K562 (cell line): ENCODE measurements around the gene SUPT3H. TPM values are rescaled to one million over a fixed set of nuclear protein-coding genes. Genes with fewer than 3 reads are reported as not detected.

Experiments
- ATAC-seq: fragments of 200-7000 bp; cut with Tn5 transposase; 3 replicates; pipeline ENCODE4 v1.9.1; 2020; ENCODE audit warnings: moderate library complexity
- BruUV-seq: library from RNA; stranded (reverse); fragments of 400-500 nt; replicated peaks from 2 replicates; lab custom pipeline; 2021; lab: Mats Ljungman, UMichigan
- CTCF ChIA-PET: fragments of 300-600 bp; formaldehyde crosslinking; extraction: SDS; loops from one replicate; lab custom pipeline; 2021; ENCODE audit warnings: low intra/inter-chr PET ratio; lab: Yijun Ruan, JAX
- POLR2A ChIA-PET: fragments of 300-600, 350-650 bp; sonication (Branson Sonifier 250); formaldehyde crosslinking; extraction: SDS; loops from one replicate; lab custom pipeline; 2021; ENCODE audit warnings: antibody characterized with exemption, inconsistent platforms; lab: Yijun Ruan, JAX
- DNase-seq, 4 experiments: peaks; one replicate each; pipeline versions ENCODE4 v3.0.0 to v3.0.0-alpha.2; 2011 to 2018; ENCODE audit warnings: low spot score in 3 of 4, mixed read lengths in 3 of 4; ENCODE audit errors: extremely low read depth in 1 of 4
- FAIRE-seq: peaks from 2 replicates; lab custom pipeline; 2011; peaks lifted over from hg19 to GRCh38; lab: Jason Lieb, UNC
- H2AFZ ChIP-seq: 2 replicates; pipeline ENCODE4 v1.6.0; 2011; ENCODE audit warnings: low read depth, low read length, control low read depth, inconsistent platforms
- H3K27ac ChIP-seq: fragments of 200-600 bp; 3 replicates; pipeline ENCODE4 v1.8.0; 2011; ENCODE audit warnings: low read depth, mild to moderate bottlenecking, control low read depth, inconsistent platforms, low read length, moderate library complexity, mixed read lengths; ENCODE audit errors: extremely low read depth
- H3K27me3 ChIP-seq, 2 experiments: fragments of 300-600 bp in 1 of 2; 2 replicates in 1 of 2; 3 replicates in 1 of 2; pipeline versions ENCODE4 v1.6.0 to v1.8.0; 2011; ENCODE audit warnings: inconsistent platforms in 2 of 2, low read length in 2 of 2, mild to moderate bottlenecking in 1 of 2, mixed read lengths in 1 of 2, moderate library complexity in 1 of 2; ENCODE audit not compliant: control insufficient read depth in 2 of 2, insufficient read depth in 2 of 2
- H3K36me3 ChIP-seq: fragments of 300-600 bp; 3 replicates; pipeline ENCODE4 v1.8.0; 2011; ENCODE audit warnings: mild to moderate bottlenecking, low read length, inconsistent platforms; ENCODE audit not compliant: control insufficient read depth, insufficient read depth
- H3K4me1 ChIP-seq, 2 experiments: fragments of 200-600 bp in 1 of 2; replicated peaks in 1 of 2; 2 replicates in 1 of 2; 3 replicates in 1 of 2; pipeline versions ENCODE4 v1.5.1 to v1.8.0; 2011; ENCODE audit warnings: inconsistent platforms in 2 of 2, low read length in 2 of 2, mild to moderate bottlenecking in 1 of 2, mixed read lengths in 1 of 2, moderate library complexity in 1 of 2; ENCODE audit not compliant: control insufficient read depth in 2 of 2, insufficient read depth in 2 of 2
- H3K4me2 ChIP-seq: 2 replicates; pipeline ENCODE4 v1.6.1; 2011; ENCODE audit warnings: low read length, control low read depth, inconsistent platforms, mixed read lengths; ENCODE audit not compliant: insufficient read depth
- H3K4me3 ChIP-seq: fragments of 200-600 bp; sonication (generic), shearing (Covaris generic); 2 replicates; pipeline ENCODE4 v1.5.1; 2016; ENCODE audit warnings: control low read depth, inconsistent platforms
- H3K79me2 ChIP-seq: fragments of 200-600 bp; 3 replicates; pipeline ENCODE4 v1.8.0; 2011; ENCODE audit warnings: low read length, inconsistent platforms; ENCODE audit not compliant: control insufficient read depth, insufficient read depth
- H3K9ac ChIP-seq, 2 experiments: 2 replicates each; pipeline versions ENCODE4 v1.6.0 to v1.6.1; 2011; ENCODE audit warnings: low read depth in 2 of 2, low read length in 2 of 2, control low read depth in 1 of 2, inconsistent platforms in 1 of 2, mild to moderate bottlenecking in 1 of 2, mixed read lengths in 1 of 2; ENCODE audit not compliant: insufficient read depth in 1 of 2
- H3K9me1 ChIP-seq: one replicate; pipeline ENCODE4 v1.6.0; 2011; ENCODE audit warnings: inconsistent platforms, mild to moderate bottlenecking, low read length, moderate library complexity; ENCODE audit not compliant: control insufficient read depth, insufficient read depth
- H3K9me3 ChIP-seq: replicated peaks from 2 replicates; pipeline ENCODE4 v1.5.1; 2011; ENCODE audit warnings: low read depth, low read length, inconsistent platforms; ENCODE audit not compliant: control insufficient read depth, insufficient read depth
- H4K20me1 ChIP-seq: replicated peaks from 2 replicates; pipeline ENCODE4 v1.6.1; 2011; ENCODE audit warnings: low read length, inconsistent platforms, mixed read lengths; ENCODE audit not compliant: control insufficient read depth, insufficient read depth
- CEBPG ChIP-seq, 3 experiments: fragments of 200-800 bp in 1 of 3; sonication (Bioruptor generic) in 1 of 3; sonication (generic) in 1 of 3; formaldehyde crosslinking in 1 of 3; IDR thresholded peaks in 2 of 3; conservative IDR thresholded peaks in 1 of 3; 2 replicates each; pipeline versions ENCODE4 v1.6.1 to v1.8.0; 2016 to 2022; ENCODE audit warnings: missing compliant biosample characterization in 2 of 3, missing genetic modification characterization in 2 of 3, mild to moderate bottlenecking in 1 of 3, missing genetic modification reagents in 1 of 3
- STAT5B ChIP-seq: fragments of 250-450 bp; sonication (Bioruptor Pico); IDR thresholded peaks from 2 replicates; pipeline ENCODE4 v1.8.0; 2021; ENCODE audit warnings: mild to moderate bottlenecking, inconsistent platforms
- TBP ChIP-seq: optimal IDR thresholded peaks from 2 replicates; pipeline ENCODE3; 2011; ENCODE audit warnings: low read depth, low read length, improper control_type of control experiment
- ZBTB17 ChIP-seq: fragments of 450-650 bp; formaldehyde crosslinking; IDR thresholded peaks from 2 replicates; pipeline ENCODE4 v1.4.0; 2020; ENCODE audit warnings: mild to moderate bottlenecking
- WGBS: fragments of 100-300 bp; shearing (Covaris generic); methylation state at CpG from one replicate; pipeline ENCODE4 v1.1.6; 2016; ENCODE audit warnings: low coverage, mixed read lengths; ENCODE audit not compliant: insufficient coverage; ENCODE audit errors: missing lambda C conversion rate; 5-methylcytosine and 5-hydroxymethylcytosine counted together
- in situ Hi-C: fragments of 300-500 bp; cut with MboI; formaldehyde crosslinking; loops from 4 replicates; pipeline ENCODE4 v1.15.0; 2018; ENCODE audit warnings: inconsistent platforms, mixed read lengths
- intact Hi-C: fragments of 100-400 bp; cut with micrococcal nuclease; formaldehyde crosslinking; loops from 2 replicates; pipeline ENCODE4 v1.14.2; 2022
- polyA plus RNA-seq, 8 experiments: library from polyadenylated mRNA; depleted of rRNA in 4 of 8; stranded (reverse) in 5 of 8; unstranded in 3 of 8; fragments of >200 nt; fragmentation: Nextera tagmentation in 2 of 8; fragmentation: Illumina TruSeq in 1 of 8; extraction: Ambion mirVana in 2 of 8; extraction: Trizol in 1 of 8; gene quantifications; 2 replicates each; pipeline versions ENCODE4 v1.2.1 to v1.2.3, GENCODE V29; 2011 to 2014; ENCODE audit warnings: inconsistent platforms in 1 of 8, missing spikeins in 1 of 8
- total RNA-seq, 7 experiments: library from RNA; depleted of rRNA in 6 of 7; stranded (reverse); fragments of >200 nt in 6 of 7; fragmentation: Illumina TruSeq in 2 of 7; extraction: Trizol in 2 of 7; gene quantifications; 2 replicates each; pipeline versions ENCODE4 v1.2.1 to v1.2.3, GENCODE V29; 2011 to 2021; ENCODE audit warnings: low replicate concordance in 1 of 7
- TF ChIP-seq, protein P1 (sequence below): fragments of 450-650 bp; formaldehyde crosslinking; IDR thresholded peaks from 2 replicates; pipeline ENCODE4 v1.4.0; 2022; ENCODE audit warnings: mild to moderate bottlenecking, moderate library complexity
- TF ChIP-seq, protein P2 (sequence below): sonication (generic); formaldehyde crosslinking; IDR thresholded peaks from 2 replicates; pipeline ENCODE4 v1.8.0; 2022; ENCODE audit warnings: mild to moderate bottlenecking, missing genetic modification reagents

SUPT3H gene
- total and polyA plus RNA-seq, 9 of the 15 experiments (the other 6 are each of a cell fraction or from before 2014, with no cell fraction given) = 7.2 to 16.3 (median 11.9) TPM

GRCh38 chr6:45072673-45073072 is 305.1 kb downstream of the SUPT3H start:
- ATAC-seq = no peak
- Histone ChIP-seq H3K9ac (no peak overlapping the region), H3K4me3 (no peak overlapping the region), H3K9me3 (no peaks in the 10 kb centered on the region), H3K27ac (no peak overlapping the region)
- 29% methylated on average over 3 of the region's 3 CpGs for WGBS
- CTCF ChIA-PET = no interaction called here
- TF ChIP-seq ZBTB17 (CRISPR knock-in tag) = no peak
- TF ChIP-seq, protein P1, sequence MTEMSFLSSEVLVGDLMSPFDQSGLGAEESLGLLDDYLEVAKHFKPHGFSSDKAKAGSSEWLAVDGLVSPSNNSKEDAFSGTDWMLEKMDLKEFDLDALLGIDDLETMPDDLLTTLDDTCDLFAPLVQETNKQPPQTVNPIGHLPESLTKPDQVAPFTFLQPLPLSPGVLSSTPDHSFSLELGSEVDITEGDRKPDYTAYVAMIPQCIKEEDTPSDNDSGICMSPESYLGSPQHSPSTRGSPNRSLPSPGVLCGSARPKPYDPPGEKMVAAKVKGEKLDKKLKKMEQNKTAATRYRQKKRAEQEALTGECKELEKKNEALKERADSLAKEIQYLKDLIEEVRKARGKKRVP = no peak
- TF ChIP-seq, protein P2, sequence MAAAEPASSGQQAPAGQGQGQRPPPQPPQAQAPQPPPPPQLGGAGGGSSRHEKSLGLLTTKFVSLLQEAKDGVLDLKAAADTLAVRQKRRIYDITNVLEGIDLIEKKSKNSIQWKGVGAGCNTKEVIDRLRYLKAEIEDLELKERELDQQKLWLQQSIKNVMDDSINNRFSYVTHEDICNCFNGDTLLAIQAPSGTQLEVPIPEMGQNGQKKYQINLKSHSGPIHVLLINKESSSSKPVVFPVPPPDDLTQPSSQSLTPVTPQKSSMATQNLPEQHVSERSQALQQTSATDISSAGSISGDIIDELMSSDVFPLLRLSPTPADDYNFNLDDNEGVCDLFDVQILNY (CRISPR knock-in tag) = no peak
- no peak for TF ChIP-seq STAT5B (CRISPR knock-in tag)
- TF ChIP-seq, all 486 proteins: peak for 0
- FAIRE-seq (no peak), DNase-seq (no peak)
- Histone ChIP-seq H3K4me2 (no peak overlapping the region), H3K4me1 (no peaks in the 10 kb centered on the region), H3K27me3 (no peaks in the 10 kb centered on the region), H2AFZ (no peak overlapping the region), H4K20me1 (no peaks in the 10 kb centered on the region), H3K9me1 (no peaks in the 10 kb centered on the region), H3K36me3 (no peaks in the 10 kb centered on the region), H3K79me2 (no peaks in the 10 kb centered on the region)
- intact Hi-C loops (no loop called here), in situ Hi-C loops (no loop called here)
- POLR2A ChIA-PET = no interaction called here
- BruUV-seq = no TSS peak

DNA sequence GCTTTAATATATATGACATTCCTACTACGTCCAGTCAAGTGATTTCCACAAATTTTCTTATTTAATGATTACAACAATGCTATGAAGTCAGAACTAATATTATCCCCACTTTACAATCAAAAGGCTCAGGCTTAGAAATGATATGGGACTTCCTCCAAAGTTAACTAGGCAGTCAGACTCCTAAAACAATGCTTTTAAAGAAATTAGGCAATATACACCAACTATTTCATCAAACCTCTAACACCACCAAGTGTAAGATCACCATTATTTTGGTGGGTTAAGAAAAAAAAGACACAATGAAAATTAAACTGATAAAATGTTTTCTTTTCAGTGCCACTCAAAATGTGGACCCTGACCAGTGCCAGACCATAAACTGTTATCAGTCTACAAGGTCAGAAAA is 305.7 kb downstream of the SUPT3H start:
- no TSS peak for BruUV-seq
- Histone ChIP-seq H3K27ac (no peak overlapping the region), H3K9me3 (no peaks in the 10 kb centered on the region), H3K4me1 (no peaks in the 10 kb centered on the region), H3K36me3 (no peaks in the 10 kb centered on the region), H3K4me3 (no peak overlapping the region), H3K9ac (no peak overlapping the region), H3K79me2 (no peaks in the 10 kb centered on the region), H3K9me1 (no peaks in the 10 kb centered on the region), H4K20me1 (no peaks in the 10 kb centered on the region), H3K27me3 (no peaks in the 10 kb centered on the region), H3K4me2 (no peak overlapping the region), H2AFZ (no peak overlapping the region)
- intact Hi-C loops (no loop called here), in situ Hi-C loops (no loop called here)
- ATAC-seq (no peak), DNase-seq (no peak), FAIRE-seq (no peak)
- ChIA-PET POLR2A (no interaction called here), CTCF (no interaction called here)
- WGBS = 26% methylated on average over 1 of the region's 1 CpG
- TF ChIP-seq TBP = no peak
- TF ChIP-seq CEBPG (CRISPR knock-in tag; IDR thresholded peaks at IDR 0.05) = no peak
- peak; percentile 50 to 74 for TF ChIP-seq CEBPG (tag; conservative IDR thresholded peaks at IDR 0.05 in 1 of 2, IDR thresholded peaks at IDR 0.05 in 1 of 2)
